PC-9 (cell line): ENCODE measurements around the gene AK8. TPM values are rescaled to one million over a fixed set of nuclear protein-coding genes. Genes with fewer than 3 reads are reported as not detected.

Source experiments
- BruUV-seq: library from RNA; stranded (reverse); fragments of 400-500 nt; replicated peaks from 2 replicates; lab custom pipeline; 2021; lab: Mats Ljungman, UMichigan
- CTCF ChIA-PET: fragments of 300-600 bp; sonication (Branson Sonifier 250); formaldehyde crosslinking; loops from one replicate; lab custom pipeline; 2022; ENCODE audit warnings: antibody characterized with exemption; lab: Charles Lee
- POLR2A ChIA-PET: fragments of 300-600 bp; sonication (Branson Sonifier 250); formaldehyde crosslinking; loops from one replicate; lab custom pipeline; 2022; ENCODE audit warnings: antibody characterized with exemption; ENCODE audit not compliant: unreplicated experiment; lab: Charles Lee
- DNase-seq, 2 experiments: peaks; one replicate each; pipeline versions ENCODE4 v3.0.0 to v3.0.0-alpha.2; 2015 to 2022; ENCODE audit warnings: mixed read lengths in 1 of 2
- H2AFZ ChIP-seq: fragments of 200-600 bp; sonication (generic); 2 replicates; pipeline ENCODE4 v1.8.1; 2017; ENCODE audit warnings: antibody characterized with exemption
- H3F3A ChIP-seq: fragments of 200-600 bp; sonication (generic); 2 replicates; pipeline ENCODE4 v1.8.1; 2017; ENCODE audit warnings: antibody characterized with exemption, mild to moderate bottlenecking, low read depth; ENCODE audit not compliant: insufficient read depth
- H3K27ac ChIP-seq: fragments of 200-600 bp; sonication (generic); 2 replicates; pipeline ENCODE4 v1.6.1; 2016; ENCODE audit warnings: mixed run types
- H3K27me3 ChIP-seq: fragments of 200-600 bp; sonication (generic); 2 replicates; pipeline ENCODE4 v1.6.1; 2016; ENCODE audit warnings: low read depth, mixed run types; ENCODE audit not compliant: insufficient read depth
- H3K36me3 ChIP-seq: fragments of 200-600 bp; sonication (generic); 2 replicates; pipeline ENCODE4 v1.6.1; 2016; ENCODE audit warnings: low read depth, mixed run types
- H3K4me1 ChIP-seq: fragments of 200-600 bp; sonication (generic); replicated peaks from 2 replicates; pipeline ENCODE4 v1.6.1; 2016; ENCODE audit warnings: mixed run types; ENCODE audit not compliant: insufficient read depth
- H3K4me2 ChIP-seq: fragments of 200-600 bp; sonication (generic); 2 replicates; pipeline ENCODE4 v1.6.1; 2017; ENCODE audit warnings: mixed run types
- H3K4me3 ChIP-seq: fragments of 200-600 bp; sonication (generic); 2 replicates; pipeline ENCODE4 v1.6.1; 2016; ENCODE audit warnings: mixed run types
- H3K79me2 ChIP-seq: fragments of 200-600 bp; sonication (generic); 2 replicates; pipeline ENCODE4 v1.6.1; 2017; ENCODE audit warnings: low read depth, mixed run types
- H3K9me2 ChIP-seq: fragments of 200-600 bp; sonication (generic); 2 replicates; pipeline ENCODE4 v1.8.1; 2017; ENCODE audit warnings: mild to moderate bottlenecking; ENCODE audit not compliant: insufficient read depth
- H3K9me3 ChIP-seq: fragments of 200-600 bp; sonication (generic); 2 replicates; pipeline ENCODE4 v1.8.1; 2016; ENCODE audit warnings: low read depth; ENCODE audit not compliant: insufficient read depth
- H4K20me1 ChIP-seq: fragments of 200-600 bp; sonication (generic); 2 replicates; pipeline ENCODE4 v1.8.1; 2017; ENCODE audit not compliant: insufficient read depth
- EZH2 ChIP-seq: fragments of 200-600 bp; sonication (generic); IDR thresholded peaks from 2 replicates; pipeline ENCODE4 v1.8.0; 2017; ENCODE audit warnings: antibody characterized with exemption, low read depth
- intact Hi-C: fragments of 100-400 bp; cut with micrococcal nuclease; formaldehyde crosslinking; loops from one replicate; pipeline ENCODE4 v1.10.0; 2022; ENCODE audit not compliant: unreplicated experiment
- total RNA-seq: library from RNA; stranded (reverse); gene quantifications from 2 replicates; pipeline ENCODE4 v1.2.3, GENCODE V29; 2021
- TF ChIP-seq, protein P1 (sequence below): fragments of 200-600 bp; sonication (generic); conservative IDR thresholded peaks from 2 replicates; pipeline ENCODE4 v1.6.1; 2017; ENCODE audit warnings: mixed run types, antibody characterized with exemption, mild to moderate bottlenecking, moderate library complexity

AK8 gene
- total RNA-seq, 1 experiment from 2014 or later: 7.2 TPM

DNA sequence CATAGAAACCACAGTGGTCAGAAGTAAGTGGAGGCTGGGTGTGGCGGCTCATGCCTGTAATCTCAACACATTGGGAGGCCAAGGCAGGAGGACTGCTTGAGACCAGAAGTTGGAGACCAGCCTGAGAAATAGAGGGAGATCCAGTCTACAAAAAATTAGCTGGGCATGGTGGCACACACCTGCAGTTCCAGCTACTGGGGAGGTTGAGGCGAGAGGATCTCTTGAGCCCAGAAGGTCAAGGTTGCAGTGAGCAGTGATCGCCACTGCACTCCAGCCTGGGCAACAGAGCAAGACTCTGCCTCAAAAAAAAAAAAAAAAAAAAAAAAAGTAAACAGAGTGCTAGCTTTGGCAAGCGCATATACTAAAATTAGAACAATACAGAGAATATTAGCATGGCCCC, 24.6 kb downstream of the AK8 start:
- Histone ChIP-seq H2AFZ (no peak overlapping the region), H3K27ac (no peak overlapping the region), H3K9me3 (no peaks in the 10 kb centered on the region), H3K9me2 (no peaks in the 10 kb centered on the region), H3K4me3 (no peak overlapping the region), H3K4me1 (no peaks in the 10 kb centered on the region), H3K36me3 (no peaks in the 10 kb centered on the region), H3F3A (no peaks in the 10 kb centered on the region), H3K79me2 (no peaks in the 10 kb centered on the region), H4K20me1 (no peaks in the 10 kb centered on the region), H3K4me2 (no peak overlapping the region), H3K27me3 (no peaks in the 10 kb centered on the region)
- ChIA-PET POLR2A (no interaction called here), CTCF (no interaction called here)
- intact Hi-C loops: no loop called here
- DNase-seq: no peak
- TF ChIP-seq, protein P1, sequence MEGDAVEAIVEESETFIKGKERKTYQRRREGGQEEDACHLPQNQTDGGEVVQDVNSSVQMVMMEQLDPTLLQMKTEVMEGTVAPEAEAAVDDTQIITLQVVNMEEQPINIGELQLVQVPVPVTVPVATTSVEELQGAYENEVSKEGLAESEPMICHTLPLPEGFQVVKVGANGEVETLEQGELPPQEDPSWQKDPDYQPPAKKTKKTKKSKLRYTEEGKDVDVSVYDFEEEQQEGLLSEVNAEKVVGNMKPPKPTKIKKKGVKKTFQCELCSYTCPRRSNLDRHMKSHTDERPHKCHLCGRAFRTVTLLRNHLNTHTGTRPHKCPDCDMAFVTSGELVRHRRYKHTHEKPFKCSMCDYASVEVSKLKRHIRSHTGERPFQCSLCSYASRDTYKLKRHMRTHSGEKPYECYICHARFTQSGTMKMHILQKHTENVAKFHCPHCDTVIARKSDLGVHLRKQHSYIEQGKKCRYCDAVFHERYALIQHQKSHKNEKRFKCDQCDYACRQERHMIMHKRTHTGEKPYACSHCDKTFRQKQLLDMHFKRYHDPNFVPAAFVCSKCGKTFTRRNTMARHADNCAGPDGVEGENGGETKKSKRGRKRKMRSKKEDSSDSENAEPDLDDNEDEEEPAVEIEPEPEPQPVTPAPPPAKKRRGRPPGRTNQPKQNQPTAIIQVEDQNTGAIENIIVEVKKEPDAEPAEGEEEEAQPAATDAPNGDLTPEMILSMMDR: no peak
- no peak for TF ChIP-seq EZH2
- no TSS peak for BruUV-seq

- TF ChIP-seq EZH2: no peak
- TF ChIP-seq, protein P1: no peak
- H4K20me1 ChIP-seq: no peaks in the 10 kb centered on the region
- no peaks in the 10 kb centered on the region for H3K9me3 ChIP-seq
- no peaks in the 10 kb centered on the region for H3K79me2 ChIP-seq
- no peak for DNase-seq
- ChIA-PET POLR2A (no interaction called here), CTCF (no interaction called here)
- no peaks in the 10 kb centered on the region for H3K36me3 ChIP-seq
- no peaks in the 10 kb centered on the region for H3K4me1 ChIP-seq
- no peak overlapping the region for H2AFZ ChIP-seq
- H3K4me2 ChIP-seq: no peak overlapping the region
- no peak overlapping the region for H3K27ac ChIP-seq
- no peaks in the 10 kb centered on the region for H3F3A ChIP-seq
- H3K9me2 ChIP-seq: no peaks in the 10 kb centered on the region
- no TSS peak for BruUV-seq
- H3K4me3 ChIP-seq: no peak overlapping the region
- intact Hi-C loops: no loop called here
- H3K27me3 ChIP-seq: no peaks in the 10 kb centered on the region
These were observed 28.8 kb downstream of the AK8 start for GRCh38 chr9:132849185-132849706.

DNA sequence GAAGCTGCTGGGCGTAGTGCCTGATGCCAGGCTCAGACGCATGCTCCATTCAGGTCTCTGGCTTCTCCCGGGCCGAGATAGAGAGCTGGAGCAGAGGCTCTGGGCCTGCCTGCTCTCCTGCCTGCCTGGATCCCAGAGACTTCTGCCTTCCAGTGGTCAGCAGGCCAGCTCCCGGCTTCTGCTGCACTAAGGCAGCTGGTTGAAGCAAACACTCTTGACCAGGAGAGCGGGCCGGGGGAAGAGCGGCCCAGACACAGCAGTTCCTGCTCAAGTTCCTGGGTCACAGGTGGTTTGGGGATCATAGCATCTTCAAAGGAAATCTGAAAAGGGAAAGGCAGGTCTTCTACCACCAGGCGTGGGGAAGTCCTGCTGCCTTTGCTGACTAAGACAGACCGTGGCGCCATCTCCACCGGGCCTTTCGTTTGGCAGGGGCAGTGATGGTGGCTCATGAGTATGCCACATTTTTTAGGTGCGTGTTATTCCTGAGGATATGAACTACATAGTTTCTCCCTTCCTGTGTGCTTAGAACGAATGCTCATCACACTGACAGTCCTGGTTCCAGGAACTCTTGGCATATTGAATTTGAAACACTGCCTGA, 31.1 kb downstream of the AK8 start:
- CTCF ChIA-PET: no interaction called here
- Histone ChIP-seq H3K4me1 (no peaks in the 10 kb centered on the region), H3F3A (no peaks in the 10 kb centered on the region), H3K27ac (no peak overlapping the region), H3K79me2 (no peaks in the 10 kb centered on the region), H2AFZ (no peak overlapping the region), H3K4me3 (no peak overlapping the region), H4K20me1 (no peaks in the 10 kb centered on the region), H3K27me3 (no peaks in the 10 kb centered on the region), H3K9me2 (no peaks in the 10 kb centered on the region), H3K36me3 (no peaks in the 10 kb centered on the region), H3K4me2 (no peak overlapping the region), H3K9me3 (no peaks in the 10 kb centered on the region)
- DNase-seq: no peak
- no TSS peak for BruUV-seq
- intact Hi-C loops: no loop called here
- no peak for TF ChIP-seq EZH2
- TF ChIP-seq, protein P1: no peak
- POLR2A ChIA-PET: no interaction called here
